HUES6 (cell line): ENCODE results near the gene PKIG.
A peak's percentile ranks its signal among the peaks of the same experiment; 100 is the strongest.
"Not testable (repeated sequence)": the region's sequence is repeated elsewhere in the genome, so short reads cannot be mapped to it uniquely, and the experiment has no call there.

Source experiments
- H3K27ac ChIP-seq: 2 replicates; pipeline ENCODE4 v1.7.0; 2013; ENCODE audit warnings: low read depth, mild to moderate bottlenecking, low read length, inconsistent platforms
- H3K27me3 ChIP-seq: 2 replicates; pipeline ENCODE4 v1.6.1; 2013; ENCODE audit warnings: low read length; ENCODE audit not compliant: control insufficient read depth, insufficient read depth
- H3K36me3 ChIP-seq: 2 replicates; pipeline ENCODE4 v1.6.1; 2013; ENCODE audit warnings: low read length; ENCODE audit not compliant: control insufficient read depth, insufficient read depth
- H3K4me1 ChIP-seq: 2 replicates; pipeline ENCODE4 v1.6.1; 2013; ENCODE audit warnings: low read length; ENCODE audit not compliant: control insufficient read depth, insufficient read depth
- H3K4me3 ChIP-seq: 2 replicates; pipeline ENCODE4 v1.5.1; 2013; ENCODE audit warnings: low read depth, low read length
- H3K9ac ChIP-seq: one replicate; pipeline ENCODE4 v1.6.1; 2013; ENCODE audit warnings: mild to moderate bottlenecking, low read length
- H3K9me3 ChIP-seq: 2 replicates; pipeline ENCODE4 v1.6.1; 2013; ENCODE audit warnings: low read depth, low read length; ENCODE audit not compliant: control insufficient read depth, insufficient read depth

Gene PKIG

GRCh38 chr20:44549123-44549522, 33.3 kb upstream of the PKIG start:
- Histone ChIP-seq H3K4me1 (peaks cover 25% of the 10 kb centered on the region; the same call in 1 of the 2 replicates), H3K27ac (no peak overlapping the region), H3K4me3 (no peak overlapping the region), H3K9me3 (no peaks in the 10 kb centered on the region), H3K36me3 (no peaks in the 10 kb centered on the region), H3K27me3 (no peaks in the 10 kb centered on the region), H3K9ac (no peak overlapping the region)

- Histone ChIP-seq H3K9me3 (no peaks in the 10 kb centered on the region), H3K4me1 (peaks cover 25% of the 10 kb centered on the region; the same call in 1 of the 2 replicates), H3K36me3 (no peaks in the 10 kb centered on the region), H3K27ac (peak overlapping the region; percentile 42; the same call in 1 of the 2 replicates), H3K27me3 (no peaks in the 10 kb centered on the region), H3K9ac (no peak overlapping the region), H3K4me3 (no peak overlapping the region)
Observed at GRCh38 chr20:44552050-44552449, 30.3 kb upstream of the PKIG start.

GRCh38 chr20:44552568-44552949, 29.8 kb upstream of the PKIG start:
- no peak overlapping the region for H3K4me3 ChIP-seq
- no peak overlapping the region for H3K9ac ChIP-seq
- no peaks in the 10 kb centered on the region for H3K9me3 ChIP-seq
- peak overlapping the region; percentile 1; the same call in 1 of the 2 replicates for H3K27ac ChIP-seq
- H3K27me3 ChIP-seq: no peaks in the 10 kb centered on the region
- no peaks in the 10 kb centered on the region for H3K36me3 ChIP-seq
- H3K4me1 ChIP-seq: peaks cover 25% of the 10 kb centered on the region; the same call in 1 of the 2 replicates

- Histone ChIP-seq H3K9me3 (no peaks in the 10 kb centered on the region), H3K9ac (no peak overlapping the region), H3K27me3 (no peaks in the 10 kb centered on the region), H3K4me1 (peaks cover 25% of the 10 kb centered on the region; the same call in 1 of the 2 replicates), H3K27ac (peak overlapping the region; percentile 1; the same call in 1 of the 2 replicates), H3K4me3 (no peak overlapping the region), H3K36me3 (no peaks in the 10 kb centered on the region)
Observed at GRCh38 chr20:44552950-44553908, 29.1 kb upstream of the PKIG start.

- Histone ChIP-seq H3K4me3 (no peak overlapping the region), H3K9ac (no peak overlapping the region), H3K36me3 (no peaks in the 10 kb centered on the region), H3K9me3 (no peaks in the 10 kb centered on the region), H3K27me3 (no peaks in the 10 kb centered on the region), H3K27ac (no peak overlapping the region), H3K4me1 (no peaks in the 10 kb centered on the region)
Observed at GRCh38 chr20:44559302-44559701, 23.1 kb upstream of the PKIG start.

GRCh38 chr20:44560229-44560628, 22.1 kb upstream of the PKIG start:
- no peak overlapping the region for H3K27ac ChIP-seq
- H3K4me1 ChIP-seq: no peaks in the 10 kb centered on the region
- no peaks in the 10 kb centered on the region for H3K27me3 ChIP-seq
- no peak overlapping the region for H3K4me3 ChIP-seq
- H3K9me3 ChIP-seq: no peaks in the 10 kb centered on the region
- H3K9ac ChIP-seq: no peak overlapping the region
- H3K36me3 ChIP-seq: no peaks in the 10 kb centered on the region

GRCh38 chr20:44560818-44561217, 21.6 kb upstream of the PKIG start:
- H3K36me3 ChIP-seq, H3K4me1 ChIP-seq, H3K9me3 ChIP-seq, H3K9ac ChIP-seq, H3K27ac ChIP-seq, H3K4me3 ChIP-seq, H3K27me3 ChIP-seq: not testable (repeated sequence)

GRCh38 chr20:44561876-44562275, 20.5 kb upstream of the PKIG start:
- Histone ChIP-seq H3K36me3 (no peaks in the 10 kb centered on the region), H3K27ac (no peak overlapping the region), H3K9ac (no peak overlapping the region), H3K9me3 (no peaks in the 10 kb centered on the region), H3K4me3 (no peak overlapping the region), H3K4me1 (no peaks in the 10 kb centered on the region), H3K27me3 (no peaks in the 10 kb centered on the region)

- Histone ChIP-seq H3K4me3 (no peak overlapping the region), H3K27me3 (no peaks in the 10 kb centered on the region), H3K27ac (no peak overlapping the region), H3K4me1 (no peaks in the 10 kb centered on the region), H3K36me3 (no peaks in the 10 kb centered on the region), H3K9ac (no peak overlapping the region), H3K9me3 (no peaks in the 10 kb centered on the region)
Observed at GRCh38 chr20:44566018-44566417, 16.4 kb upstream of the PKIG start.

- no peak overlapping the region for H3K4me3 ChIP-seq
- H3K9ac ChIP-seq: no peak overlapping the region
- no peaks in the 10 kb centered on the region for H3K4me1 ChIP-seq
- no peak overlapping the region for H3K27ac ChIP-seq
- no peaks in the 10 kb centered on the region for H3K36me3 ChIP-seq
- H3K27me3 ChIP-seq: no peaks in the 10 kb centered on the region
- no peaks in the 10 kb centered on the region for H3K9me3 ChIP-seq
Observed at GRCh38 chr20:44566811-44567210, 15.6 kb upstream of the PKIG start.

- Histone ChIP-seq H3K9ac (no peak overlapping the region), H3K9me3 (no peaks in the 10 kb centered on the region), H3K4me3 (no peak overlapping the region), H3K27ac (no peak overlapping the region), H3K4me1 (peaks cover 7% of the 10 kb centered on the region; the same call in 1 of the 2 replicates), H3K36me3 (no peaks in the 10 kb centered on the region), H3K27me3 (no peaks in the 10 kb centered on the region)
Observed at GRCh38 chr20:44570367-44570766, 12.0 kb upstream of the PKIG start.
